Inferior parietal cortex (tissue), 1 donor: ENCODE results near the gene LCMT2.

Experiments
- DNase-seq: peaks from one replicate; pipeline ENCODE4 v3.0.0-alpha.2; 2016; ENCODE audit errors: extremely low spot score

LCMT2 gene

DNA sequence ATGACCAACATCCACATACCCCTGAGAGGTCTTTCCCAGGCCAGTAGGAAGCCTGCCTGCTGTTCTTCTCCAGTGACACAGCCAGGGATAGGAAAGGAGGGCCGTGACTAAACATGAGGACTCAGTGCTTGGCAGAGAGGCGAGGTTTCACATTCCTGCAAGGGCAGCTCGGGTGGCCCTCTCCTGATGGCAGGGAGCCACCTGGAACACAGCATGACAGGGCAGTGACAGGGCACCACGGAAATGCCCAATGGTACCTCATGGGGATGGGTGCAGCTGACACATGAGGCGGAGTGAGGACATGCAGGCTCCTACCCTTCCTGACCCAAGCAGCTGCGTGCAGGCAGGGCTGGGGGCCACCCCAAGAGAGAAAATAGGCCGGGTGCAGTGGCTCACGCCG is 56.2 kb downstream of the LCMT2 start:
- DNase-seq: no peak
